ENCODE measurements around the gene NECTIN2. TPM values are rescaled to one million over a fixed set of nuclear protein-coding genes. Genes with fewer than 3 reads are reported as not detected.

Gene NECTIN2
- total and polyA plus RNA-seq, 2 donors (not counting 1 experiment from before 2014, with no cell fraction given): 0.15 to 0.32 TPM

- Histone ChIP-seq H3K4me3 (ENCODE audit: control extremely low read depth in 1 of 5, extremely low read depth in 1 of 5, insufficient read depth in 1 of 5, low read depth in 2 of 5, low read length in 4 of 5) (no peak overlapping the region), H3K4me1 (ENCODE audit: control insufficient read depth in 2 of 2, insufficient read depth in 2 of 2, low read length in 2 of 2) (peaks cover 10% of the 10 kb centered on the region in 2 donors), H3K4me2 (replicated peaks; ENCODE audit: low read depth, low read length, poor library complexity, severe bottlenecking) (no peak overlapping the region), H3K79me2 (ENCODE audit: control insufficient read depth, insufficient read depth, low read length) (no peaks in the 10 kb centered on the region), H4K20me1 (ENCODE audit: control insufficient read depth, insufficient read depth, low read length, poor library complexity, severe bottlenecking) (no peaks in the 10 kb centered on the region), H3K36me3 (replicated peaks in 1 of 2; ENCODE audit: control extremely low read depth in 1 of 2, control insufficient read depth in 1 of 2, extremely low read depth in 1 of 2, insufficient read depth in 2 of 2, low read length in 1 of 2) (no peaks in the 10 kb centered on the region), H3K27me3 (replicated peaks in 1 of 4; ENCODE audit: control extremely low read depth in 1 of 4, control insufficient read depth in 3 of 4, insufficient read depth in 4 of 4, low read length in 3 of 4) (peaks cover 0 to 35% (median 7%) of the 10 kb centered on the region in 4 experiments), H2AFZ (ENCODE audit: insufficient read depth, low read depth, low read length, poor library complexity, severe bottlenecking) (no peak overlapping the region), H3K9me3 (ENCODE audit: control extremely low read depth in 1 of 3, control insufficient read depth in 2 of 3, insufficient read depth in 1 of 3, low read length in 2 of 3) (peaks cover 0 to 7% (median 0%) of the 10 kb centered on the region in 3 donors), H3K9ac (ENCODE audit: low read length) (no peak overlapping the region), H3K27ac (ENCODE audit: low read length in 2 of 2) (no peak overlapping the region)
- intact Hi-C loops (cut with micrococcal nuclease): loop anchor here (10.0 kb wide), 1 partner anchor 438 kb away; the partner anchor contains the start of gene EXOC3L2
- CTCF ChIA-PET: interaction anchor here (0.9 to 2.4 kb wide), 4 partner anchors 12 to 82 kb away, joined by 3 to 11 read pairs (median 6); no protein-coding TSS in a partner anchor
- Mint-ChIP-seq H3K9me3 (ENCODE audit: insufficient read depth) (no peaks in the 10 kb centered on the region), H3K27me3 (peaks cover 35% of the 10 kb centered on the region), H3K4me1 (peaks cover 9% of the 10 kb centered on the region), H3K4me3 (no peak overlapping the region), H3K27ac (no peak overlapping the region)
- WGBS (ENCODE audit: insufficient coverage): 87% methylated on average over 3 of the region's 5 CpGs
- TF ChIP-seq EZH2 (IDR thresholded peaks at IDR 0.05; ENCODE audit: borderline replicate concordance, insufficient read depth, low read depth, low read length, poor library complexity, severe bottlenecking) (no peak), CTCF (IDR thresholded peaks at IDR 0.05) (no peak)
- ATAC-seq (ENCODE audit: low read depth) (no peak), DNase-seq (no peak)
- POLR2A ChIA-PET: no interaction called here
Observed at GRCh38 chr19:44807162-44807561, 38.9 kb upstream of the NECTIN2 start.

GRCh38 chr19:44807652-44808462 is 38.2 kb upstream of the NECTIN2 start:
- intact Hi-C loops (cut with micrococcal nuclease): loop anchor here (10.0 kb wide), 1 partner anchor 437 kb away; the partner anchor contains the start of gene EXOC3L2
- Histone ChIP-seq H3K36me3 (replicated peaks in 1 of 2; ENCODE audit: control extremely low read depth in 1 of 2, control insufficient read depth in 1 of 2, extremely low read depth in 1 of 2, insufficient read depth in 2 of 2, low read length in 1 of 2) (no peaks in the 10 kb centered on the region), H3K9me3 (ENCODE audit: control extremely low read depth in 1 of 3, control insufficient read depth in 2 of 3, insufficient read depth in 1 of 3, low read length in 2 of 3) (peaks cover 0 to 7% (median 0%) of the 10 kb centered on the region in 3 donors), H3K9ac (ENCODE audit: low read length) (no peak overlapping the region), H4K20me1 (ENCODE audit: control insufficient read depth, insufficient read depth, low read length, poor library complexity, severe bottlenecking) (no peaks in the 10 kb centered on the region), H3K4me1 (ENCODE audit: control insufficient read depth in 2 of 2, insufficient read depth in 2 of 2, low read length in 2 of 2) (peaks cover 10% of the 10 kb centered on the region in 2 donors), H3K27me3 (replicated peaks in 1 of 4; ENCODE audit: control extremely low read depth in 1 of 4, control insufficient read depth in 3 of 4, insufficient read depth in 4 of 4, low read length in 3 of 4) (peaks cover 0 to 31% (median 7%) of the 10 kb centered on the region in 4 experiments), H3K4me2 (replicated peaks; ENCODE audit: low read depth, low read length, poor library complexity, severe bottlenecking) (no peak overlapping the region), H2AFZ (ENCODE audit: insufficient read depth, low read depth, low read length, poor library complexity, severe bottlenecking) (no peak overlapping the region), H3K79me2 (ENCODE audit: control insufficient read depth, insufficient read depth, low read length) (no peaks in the 10 kb centered on the region), H3K27ac (ENCODE audit: low read length in 2 of 2) (no peak overlapping the region), H3K4me3 (ENCODE audit: control extremely low read depth in 1 of 5, extremely low read depth in 1 of 5, insufficient read depth in 1 of 5, low read depth in 2 of 5, low read length in 4 of 5) (no peak overlapping the region)
- ATAC-seq (ENCODE audit: low read depth) (no peak), DNase-seq (no peak)
- no peaks in the 10 kb centered on the region for H3K9me3 Mint-ChIP-seq (ENCODE audit: insufficient read depth)
- WGBS (ENCODE audit: insufficient coverage): 12% methylated on average over 5 of the region's 14 CpGs
- peak overlapping the region; percentile 23 for H3K4me3 Mint-ChIP-seq
- ChIA-PET CTCF (interaction anchor here (0.9 to 2.4 kb wide), 4 partner anchors 13 to 83 kb away, joined by 3 to 11 read pairs (median 6); no protein-coding TSS in a partner anchor), POLR2A (interaction anchor here (0.6 kb wide), 1 partner anchor 121 kb away, joined by 3 read pairs; no protein-coding TSS in a partner anchor)
- TF ChIP-seq EZH2 (IDR thresholded peaks at IDR 0.05; ENCODE audit: borderline replicate concordance, insufficient read depth, low read depth, low read length, poor library complexity, severe bottlenecking) (no peak), CTCF (IDR thresholded peaks at IDR 0.05) (no peak)
- no peak overlapping the region for H3K27ac Mint-ChIP-seq
- peaks cover 30% of the 10 kb centered on the region for H3K27me3 Mint-ChIP-seq
- H3K4me1 Mint-ChIP-seq: peaks cover 9% of the 10 kb centered on the region

Data from B cell (primary cell).